Stimulated activated CD8-positive, alpha-beta memory T cell treated with anti-CD3 and anti-CD28 coated beads, Interleukin-7, amount 100 ng/mL, for 1 hour (primary cell): ENCODE data around the gene BRMS1L.

Experiments
- DNase-seq, 2 donors: peaks; one replicate each; pipeline ENCODE4 v3.0.0-alpha.2; 2020; ENCODE audit warnings: low read depth in 2 of 2

Gene BRMS1L

DNA sequence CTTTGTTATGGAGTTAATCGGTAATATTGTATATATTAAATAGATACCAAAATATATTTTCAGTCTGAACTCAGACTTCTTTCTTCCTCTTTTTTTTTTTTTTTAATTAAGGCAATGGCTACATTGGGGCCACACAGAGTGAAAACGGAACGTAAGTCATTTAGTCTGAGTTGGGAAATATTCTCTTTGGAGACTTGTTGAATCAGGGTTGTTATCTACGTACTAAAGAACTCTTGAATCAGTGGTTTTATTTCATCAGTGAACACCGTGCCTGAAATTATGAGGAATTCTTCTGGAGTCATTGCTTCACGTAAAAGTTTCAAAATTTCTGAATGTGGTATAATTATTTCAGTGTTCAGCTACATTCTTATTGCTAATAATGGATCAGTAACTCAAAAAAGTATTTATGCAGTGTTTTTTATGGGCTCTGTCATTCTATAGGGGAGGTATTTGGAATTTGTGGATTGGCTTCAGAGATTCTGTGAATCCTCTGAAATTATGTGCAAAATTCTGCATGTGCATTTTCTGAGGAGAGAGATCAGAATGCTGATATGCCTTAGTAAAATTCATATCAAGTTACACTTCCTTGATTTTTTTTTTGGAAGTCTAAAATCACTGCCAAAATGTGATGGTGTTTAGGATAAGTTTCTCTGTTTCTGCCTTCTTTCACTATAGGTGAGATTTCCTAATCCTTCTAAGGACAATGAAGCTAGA lies 39.6 kb downstream of the BRMS1L start:
- DNase-seq = no peak

DNA sequence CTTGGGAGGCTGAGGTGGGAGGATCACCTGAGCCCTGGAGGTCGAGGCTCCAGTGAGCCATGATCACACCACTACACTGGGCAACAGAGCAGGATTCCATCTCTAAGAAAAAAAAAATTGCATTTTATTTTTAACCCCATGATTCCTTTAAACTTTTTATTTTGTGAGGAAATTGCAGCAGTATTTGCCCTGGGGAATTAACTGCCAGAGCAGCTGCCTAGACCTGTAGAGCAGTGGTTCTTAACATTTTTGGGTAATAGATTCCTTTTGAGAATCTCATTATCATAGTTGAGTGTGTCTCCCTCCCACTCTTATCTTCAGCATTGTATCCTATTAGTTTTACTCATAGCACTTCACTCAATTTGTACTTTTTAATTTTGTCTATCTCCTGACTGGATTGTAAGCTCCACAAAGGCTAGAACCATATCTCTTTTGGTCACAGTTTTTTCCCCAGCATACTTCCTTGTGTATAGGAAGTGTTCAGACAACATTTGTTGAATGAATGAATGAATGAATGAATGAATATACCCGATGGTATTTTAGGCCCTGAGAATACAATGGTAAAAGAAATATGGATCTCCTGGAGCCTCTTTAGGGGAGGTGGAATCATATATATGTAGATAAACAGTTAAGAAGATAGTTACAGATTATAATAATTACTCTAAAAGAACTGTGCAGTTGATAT lies 40.6 kb downstream of the BRMS1L start:
- DNase-seq = no peak

DNA sequence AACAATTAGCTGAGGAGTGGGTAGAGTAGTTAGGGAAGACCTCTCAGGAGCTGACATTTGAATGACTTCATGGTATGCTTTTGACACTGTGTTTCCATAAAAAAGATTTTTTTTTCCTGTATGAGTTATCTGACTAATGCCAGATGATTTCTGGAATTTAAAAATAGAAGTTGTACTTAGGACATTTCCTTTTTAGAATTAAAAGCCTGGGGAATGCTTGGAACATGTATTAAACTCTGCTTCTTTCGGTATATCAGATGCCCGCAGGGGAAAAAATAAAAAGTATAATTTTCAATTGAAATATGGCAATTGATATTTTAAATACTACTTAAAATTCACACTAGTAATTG lies 41.1 kb downstream of the BRMS1L start:
- no peak for DNase-seq

- DNase-seq = no peak
These were observed 49.2 kb downstream of the BRMS1L start for GRCh38 chr14:35875296-35875695.

DNA sequence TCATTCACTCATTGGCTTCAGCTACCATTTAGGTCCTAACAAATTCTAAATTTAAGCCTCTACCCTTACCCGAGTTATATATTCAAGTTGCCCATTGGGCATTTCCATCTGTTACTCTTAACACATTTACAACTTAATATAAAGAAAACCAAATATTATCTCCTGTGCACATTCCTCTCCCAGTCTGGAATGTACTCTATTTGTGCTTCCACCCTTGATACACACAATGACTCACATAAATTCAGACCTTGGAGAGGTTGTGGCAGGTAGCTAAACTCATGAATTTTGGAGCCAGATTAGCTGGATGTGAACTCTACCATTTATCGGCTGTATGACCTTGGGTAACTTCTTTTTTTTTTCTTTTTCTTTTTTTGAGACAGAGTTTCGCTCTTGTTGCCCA lies 51.1 kb downstream of the BRMS1L start:
- DNase-seq = no peak

DNA sequence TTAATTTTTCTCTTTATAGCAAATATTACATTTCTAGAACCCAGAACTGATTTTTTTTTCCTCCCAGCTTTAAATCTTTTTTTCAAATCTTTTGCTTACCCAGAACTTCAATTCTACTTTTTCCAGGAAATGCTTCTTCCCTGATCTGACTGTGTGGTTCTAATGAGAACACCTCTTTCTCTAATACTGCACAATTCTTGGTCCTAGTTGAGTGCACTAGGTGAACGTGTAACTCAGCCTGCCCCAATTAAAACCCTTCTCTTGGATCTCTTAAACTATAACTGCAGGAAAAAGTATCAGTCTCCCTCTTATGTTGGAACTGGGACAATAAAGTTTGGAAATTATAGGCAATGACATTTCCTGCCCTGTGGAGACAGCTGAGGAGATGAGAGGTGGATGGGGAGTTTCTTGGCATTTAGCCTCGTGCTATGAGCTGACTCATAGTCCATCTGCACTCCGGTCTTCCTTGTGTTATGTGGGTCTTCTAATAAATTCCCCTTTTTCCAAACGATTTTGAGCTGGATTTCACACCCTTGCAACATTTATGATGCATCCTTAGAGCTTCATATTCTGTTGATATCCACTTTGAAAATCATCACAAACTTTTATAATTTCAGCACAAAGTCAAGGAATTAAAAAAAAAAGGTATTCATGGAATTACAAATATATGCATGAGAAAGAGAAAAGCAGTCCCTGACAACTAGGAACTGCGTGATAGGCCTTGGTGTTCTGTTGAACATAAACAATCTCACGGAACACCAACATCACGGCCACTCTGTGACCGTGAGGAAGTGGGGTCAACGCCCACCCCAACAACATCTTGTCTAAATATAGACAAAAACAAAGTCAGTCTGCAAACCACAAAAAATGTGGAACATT lies 52.4 kb downstream of the BRMS1L start:
- DNase-seq = no peak

GRCh38 chr14:35879151-35879648 lies 53.1 kb downstream of the BRMS1L start:
- DNase-seq = no peak

DNA sequence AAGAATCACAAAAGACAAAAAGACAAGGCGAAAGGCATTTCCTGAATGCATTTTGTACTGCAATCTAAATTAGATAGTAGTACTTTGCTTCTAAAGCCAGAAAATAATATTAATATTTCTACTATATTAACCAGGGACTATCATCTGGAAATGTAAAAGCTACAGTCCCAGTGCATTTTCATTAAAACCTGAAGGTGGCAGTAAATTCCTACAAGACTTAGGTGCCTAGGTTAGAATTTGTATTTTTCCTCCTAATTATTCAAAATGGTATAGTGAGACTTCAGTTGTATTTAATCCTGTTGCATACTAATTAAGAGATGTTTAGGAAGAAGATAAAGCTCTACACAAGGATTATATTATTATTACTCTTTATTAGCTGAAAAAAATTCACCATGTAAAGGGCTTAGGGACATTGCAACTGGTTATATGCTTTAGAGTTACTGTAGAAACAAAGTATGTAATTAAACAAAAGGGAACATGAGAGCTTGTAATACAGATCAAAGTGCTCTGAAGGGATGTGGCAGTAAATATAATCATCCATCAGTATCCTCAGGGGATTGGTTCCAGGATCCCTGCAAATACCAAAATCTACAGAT lies 53.6 kb downstream of the BRMS1L start:
- no peak for DNase-seq

DNA sequence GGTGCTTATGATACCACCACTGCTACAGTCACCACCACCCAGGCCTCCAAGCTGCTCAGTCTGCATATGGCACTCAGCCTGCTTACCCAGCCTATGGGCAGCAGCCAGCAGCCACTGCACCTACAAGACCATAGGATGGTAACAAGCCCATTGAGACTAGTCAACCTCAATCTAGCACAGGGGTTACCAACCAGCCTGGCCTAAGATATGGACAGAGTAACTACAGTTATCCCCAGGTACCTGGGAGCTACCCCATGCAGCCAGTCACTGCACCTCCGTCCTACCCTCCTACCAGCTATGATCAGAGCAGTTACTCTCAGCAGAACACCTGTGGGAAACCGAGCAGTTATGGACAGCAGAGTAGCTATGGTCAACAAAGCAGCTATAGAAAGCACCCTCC lies 55.1 kb downstream of the BRMS1L start:
- DNase-seq = no peak

GRCh38 chr14:35883677-35884293 lies 57.6 kb downstream of the BRMS1L start:
- DNase-seq = no peak

GRCh38 chr14:35890308-35890707 lies 64.2 kb downstream of the BRMS1L start:
- no peak for DNase-seq

DNA sequence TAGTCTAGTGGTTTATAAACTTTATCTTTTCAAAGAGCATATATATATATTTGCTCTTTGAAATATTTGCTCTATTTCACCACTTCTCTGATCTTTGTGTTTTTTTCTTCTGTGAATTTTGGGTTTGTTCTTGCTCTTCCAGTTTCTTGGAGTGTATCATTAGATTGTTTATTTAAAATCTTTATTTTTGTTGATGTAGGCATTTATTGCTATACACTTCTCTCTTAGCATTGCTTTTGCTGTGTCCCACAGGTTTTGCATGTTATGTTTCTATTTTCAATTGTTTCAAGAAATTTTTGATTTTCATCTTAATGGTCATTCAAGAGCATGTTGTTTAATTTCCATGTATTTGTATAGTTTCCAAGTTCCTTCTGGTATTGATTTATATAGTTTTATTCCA lies 69.1 kb downstream of the BRMS1L start:
- no peak for DNase-seq

DNA sequence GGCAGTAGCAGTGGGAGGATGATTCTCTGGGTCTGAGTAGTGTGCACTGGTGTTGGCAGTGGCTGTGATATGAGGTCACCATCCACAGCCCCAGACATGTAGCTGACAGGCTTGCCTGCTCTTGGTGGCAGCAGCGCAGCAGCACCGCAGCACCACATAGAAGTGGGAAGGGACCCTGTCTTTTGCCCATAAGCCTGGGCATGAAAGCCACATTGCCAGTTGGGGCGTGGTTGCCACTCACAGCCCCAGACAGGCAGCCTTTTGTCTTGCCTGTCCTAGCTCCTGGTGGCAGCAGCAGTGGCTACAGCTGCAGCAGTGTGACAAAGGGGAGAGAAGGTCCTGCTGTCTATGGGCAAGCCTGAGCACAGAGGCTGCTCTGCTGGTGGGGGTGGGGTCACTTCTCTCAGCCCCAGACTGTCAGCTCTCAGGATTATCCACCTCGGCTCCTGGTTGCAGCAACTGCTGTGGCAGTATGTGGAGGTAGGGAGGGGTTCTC lies 71.5 kb downstream of the BRMS1L start:
- DNase-seq = no peak

- DNase-seq = no peak
These were observed 72.2 kb downstream of the BRMS1L start for GRCh38 chr14:35898217-35898775.

- no peak for DNase-seq
These were observed 74.6 kb downstream of the BRMS1L start for GRCh38 chr14:35900741-35901140.

DNA sequence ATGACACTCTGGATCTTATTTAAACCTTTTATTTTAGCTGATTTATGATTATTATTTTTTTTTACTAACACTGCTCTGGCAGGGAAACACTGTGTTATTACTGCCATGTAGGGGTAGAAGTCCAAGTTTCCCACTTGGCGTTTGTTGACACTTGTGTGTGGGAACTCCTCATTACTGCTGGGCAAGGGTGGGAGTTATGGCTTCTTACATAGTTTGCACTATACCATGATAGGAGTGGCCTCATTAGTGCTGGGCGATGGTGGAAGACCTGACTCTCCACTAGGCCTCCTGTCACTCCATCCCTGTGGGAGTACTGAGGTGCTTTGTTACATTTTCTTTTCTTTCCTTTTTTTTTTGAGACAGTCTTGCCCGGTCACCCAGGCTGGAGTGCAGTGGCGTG lies 83.5 kb downstream of the BRMS1L start:
- no peak for DNase-seq

GRCh38 chr14:35910191-35910590 lies 84.1 kb downstream of the BRMS1L start:
- no peak for DNase-seq

DNA sequence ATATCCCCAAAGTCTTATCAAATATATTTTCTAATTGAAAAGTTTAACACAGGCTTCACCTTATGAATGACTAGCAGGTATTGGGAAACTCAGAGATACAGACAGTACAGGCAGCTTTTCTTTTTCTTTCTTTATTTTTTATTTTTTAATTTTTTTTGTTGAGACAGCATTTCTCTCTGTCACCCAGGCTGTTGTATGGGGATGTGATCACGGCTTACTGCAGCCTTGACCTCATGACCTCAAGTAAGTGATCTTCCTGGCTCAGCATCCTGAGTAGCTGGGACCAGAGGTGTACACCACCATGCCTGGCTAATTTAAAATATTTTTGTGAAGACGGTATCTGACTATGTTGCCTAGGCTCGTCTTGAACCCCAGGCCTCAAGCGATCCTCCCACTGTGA lies 85.0 kb downstream of the BRMS1L start:
- DNase-seq = no peak

DNA sequence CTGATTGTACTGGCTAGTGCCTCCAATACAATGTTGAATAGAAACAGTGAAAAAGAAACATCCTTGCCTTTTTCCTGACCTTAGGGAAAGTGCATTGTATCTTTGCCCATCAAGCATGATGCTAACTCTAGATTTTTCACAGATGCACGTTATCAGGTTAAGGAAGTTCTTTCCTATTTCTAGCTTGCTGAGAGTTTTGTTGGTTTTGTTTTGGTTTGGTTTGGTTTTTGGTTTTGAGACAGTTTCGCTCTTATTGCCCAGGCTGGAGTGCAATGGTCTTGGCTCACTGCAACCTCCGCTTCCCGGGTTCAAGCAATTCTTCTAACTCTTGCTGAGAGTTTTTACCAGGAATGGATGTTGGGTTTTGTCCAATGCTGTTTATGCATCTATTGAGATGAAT lies 89.0 kb downstream of the BRMS1L start:
- DNase-seq = no peak

- no peak for DNase-seq
These were observed 89.6 kb downstream of the BRMS1L start for GRCh38 chr14:35915775-35916174.
